Suprapubic skin (tissue), 4 donors: ENCODE results near the gene OR2D3. TPM values are rescaled to one million over a fixed set of nuclear protein-coding genes. Genes with fewer than 3 reads are reported as not detected.

Source experiments
- DNase-seq, 2 donors: peaks; one replicate each; pipeline ENCODE4 v3.0.0-alpha.2; 2019; ENCODE audit warnings: low spot score in 2 of 2
- H3K27ac ChIP-seq: fragments of 200-600 bp; sonication (generic); one replicate; pipeline ENCODE4 v1.5.1; 2019
- H3K27me3 ChIP-seq: fragments of 200-600 bp; sonication (generic); one replicate; pipeline ENCODE4 v1.5.1; 2019
- H3K36me3 ChIP-seq: fragments of 200-600 bp; sonication (generic); one replicate; pipeline ENCODE4 v1.5.1; 2019
- H3K4me1 ChIP-seq: fragments of 200-600 bp; sonication (generic); one replicate; pipeline ENCODE4 v1.5.1; 2019
- H3K4me3 ChIP-seq: fragments of 200-600 bp; sonication (generic); one replicate; pipeline ENCODE4 v1.5.1; 2019; ENCODE audit warnings: mild to moderate bottlenecking
- H3K9me3 ChIP-seq: fragments of 200-600 bp; sonication (generic); one replicate; pipeline ENCODE4 v1.5.1; 2019
- EP300 ChIP-seq: sonication (generic); formaldehyde crosslinking; IDR thresholded peaks from one replicate; pipeline ENCODE4 v1.6.1; 2017; ENCODE audit warnings: antibody characterized with exemption
- POLR2A ChIP-seq, 2 donors: fragments of 450-650 bp; IDR thresholded peaks; one replicate each; pipeline ENCODE4 v1.6.1; 2017; ENCODE audit warnings: antibody characterized with exemption in 2 of 2, mild to moderate bottlenecking in 2 of 2, moderate library complexity in 2 of 2
- POLR2AphosphoS5 ChIP-seq, 3 donors: sonication (generic); formaldehyde crosslinking; IDR thresholded peaks; one replicate each; pipeline ENCODE4 v1.6.1; 2017; ENCODE audit warnings: antibody characterized with exemption in 3 of 3
- WGBS: methylation state at CpG from one replicate; pipeline ENCODE4 v1.1.5; 2018; 5-methylcytosine and 5-hydroxymethylcytosine counted together
- total RNA-seq, 4 donors: library from RNA; depleted of rRNA; stranded (reverse); fragments of >200 nt; gene quantifications; one replicate each; pipeline ENCODE4 v1.1.0, GENCODE V29; 2016
- TF ChIP-seq, protein P1 (sequence below), 2 donors: fragments of 200-600 bp in 1 of 2; fragments of 450-650 bp in 1 of 2; sonication (generic) in 1 of 2; IDR thresholded peaks; one replicate each; pipeline ENCODE4 v1.5.1; 2016 to 2019; ENCODE audit warnings: antibody characterized with exemption in 2 of 2, mild to moderate bottlenecking in 1 of 2, moderate library complexity in 1 of 2

The OR2D3 gene, protein sequence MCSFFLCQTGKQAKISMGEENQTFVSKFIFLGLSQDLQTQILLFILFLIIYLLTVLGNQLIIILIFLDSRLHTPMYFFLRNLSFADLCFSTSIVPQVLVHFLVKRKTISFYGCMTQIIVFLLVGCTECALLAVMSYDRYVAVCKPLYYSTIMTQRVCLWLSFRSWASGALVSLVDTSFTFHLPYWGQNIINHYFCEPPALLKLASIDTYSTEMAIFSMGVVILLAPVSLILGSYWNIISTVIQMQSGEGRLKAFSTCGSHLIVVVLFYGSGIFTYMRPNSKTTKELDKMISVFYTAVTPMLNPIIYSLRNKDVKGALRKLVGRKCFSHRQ
- total RNA-seq, result not detected

DNA sequence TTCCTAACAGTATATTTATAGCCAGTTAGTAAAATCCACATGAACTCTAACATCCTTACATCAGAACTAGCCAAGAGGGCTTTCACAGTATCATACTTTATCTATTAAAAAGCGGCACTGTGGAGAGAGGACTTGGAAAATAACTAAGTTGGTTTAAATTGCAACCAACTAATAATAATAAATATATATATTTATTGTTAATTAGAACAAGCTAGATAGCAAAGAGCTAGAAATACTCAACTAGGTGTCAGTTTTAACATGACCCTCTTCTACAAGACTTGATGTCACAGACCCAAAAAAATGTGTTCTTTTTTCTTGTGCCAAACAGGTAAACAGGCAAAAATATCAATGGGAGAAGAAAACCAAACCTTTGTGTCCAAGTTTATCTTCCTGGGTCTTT, at the start of gene OR2D3:
OR2D3 (plus strand) TSS at position 301 of the 400 bp plus-strand sequence; CDS start at position 301, 0 bp downstream.
- 95% methylated on average over 1 of the region's 1 CpG for WGBS
- H3K4me1 ChIP-seq, result no peaks in the 10 kb centered on the region
- no peaks in the 10 kb centered on the region for H3K36me3 ChIP-seq
- H3K27ac ChIP-seq, result no peak within 1 kb of the TSS
- TF ChIP-seq POLR2A (IDR thresholded peaks at IDR 0.05) (no peak), EP300 (no peak)
- H3K27me3 ChIP-seq, result no peaks in the 10 kb centered on the region
- H3K4me3 ChIP-seq, result no peak within 1 kb of the TSS
- no peak for DNase-seq
- H3K9me3 ChIP-seq, result no peaks in the 10 kb centered on the region

DNA sequence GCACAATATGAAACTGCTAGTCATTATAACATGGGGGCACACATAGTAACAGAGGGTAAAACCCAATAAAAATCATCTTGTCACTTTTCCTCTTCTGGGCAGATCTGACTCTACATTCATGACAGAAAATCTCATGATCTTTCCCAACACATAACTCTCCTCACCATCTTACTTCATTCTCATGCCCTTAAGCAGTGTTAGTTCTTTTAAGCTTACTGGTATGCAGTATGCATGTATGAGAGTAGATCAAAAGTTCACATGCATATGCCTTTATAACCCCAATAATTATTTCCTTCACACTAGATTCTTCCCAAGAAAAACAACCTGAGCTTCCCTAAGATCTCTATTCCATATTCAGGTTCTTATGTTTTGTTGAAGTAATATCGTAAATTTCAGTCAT, 49.5 kb upstream of the OR2D3 start:
- no peak for DNase-seq
- Histone ChIP-seq H3K4me3 (no peak overlapping the region), H3K27me3 (no peaks in the 10 kb centered on the region), H3K27ac (no peak overlapping the region), H3K9me3 (no peaks in the 10 kb centered on the region), H3K36me3 (no peaks in the 10 kb centered on the region), H3K4me1 (no peaks in the 10 kb centered on the region)
- no peak for TF ChIP-seq POLR2AphosphoS5 (IDR thresholded peaks at IDR 0.05)
- no peak for TF ChIP-seq EP300
- TF ChIP-seq, protein P1, sequence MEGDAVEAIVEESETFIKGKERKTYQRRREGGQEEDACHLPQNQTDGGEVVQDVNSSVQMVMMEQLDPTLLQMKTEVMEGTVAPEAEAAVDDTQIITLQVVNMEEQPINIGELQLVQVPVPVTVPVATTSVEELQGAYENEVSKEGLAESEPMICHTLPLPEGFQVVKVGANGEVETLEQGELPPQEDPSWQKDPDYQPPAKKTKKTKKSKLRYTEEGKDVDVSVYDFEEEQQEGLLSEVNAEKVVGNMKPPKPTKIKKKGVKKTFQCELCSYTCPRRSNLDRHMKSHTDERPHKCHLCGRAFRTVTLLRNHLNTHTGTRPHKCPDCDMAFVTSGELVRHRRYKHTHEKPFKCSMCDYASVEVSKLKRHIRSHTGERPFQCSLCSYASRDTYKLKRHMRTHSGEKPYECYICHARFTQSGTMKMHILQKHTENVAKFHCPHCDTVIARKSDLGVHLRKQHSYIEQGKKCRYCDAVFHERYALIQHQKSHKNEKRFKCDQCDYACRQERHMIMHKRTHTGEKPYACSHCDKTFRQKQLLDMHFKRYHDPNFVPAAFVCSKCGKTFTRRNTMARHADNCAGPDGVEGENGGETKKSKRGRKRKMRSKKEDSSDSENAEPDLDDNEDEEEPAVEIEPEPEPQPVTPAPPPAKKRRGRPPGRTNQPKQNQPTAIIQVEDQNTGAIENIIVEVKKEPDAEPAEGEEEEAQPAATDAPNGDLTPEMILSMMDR (IDR thresholded peaks at IDR 0.05), result no peak
- no peak for TF ChIP-seq POLR2A (IDR thresholded peaks at IDR 0.05)
- 78% methylated on average over 1 of the region's 1 CpG for WGBS

DNA sequence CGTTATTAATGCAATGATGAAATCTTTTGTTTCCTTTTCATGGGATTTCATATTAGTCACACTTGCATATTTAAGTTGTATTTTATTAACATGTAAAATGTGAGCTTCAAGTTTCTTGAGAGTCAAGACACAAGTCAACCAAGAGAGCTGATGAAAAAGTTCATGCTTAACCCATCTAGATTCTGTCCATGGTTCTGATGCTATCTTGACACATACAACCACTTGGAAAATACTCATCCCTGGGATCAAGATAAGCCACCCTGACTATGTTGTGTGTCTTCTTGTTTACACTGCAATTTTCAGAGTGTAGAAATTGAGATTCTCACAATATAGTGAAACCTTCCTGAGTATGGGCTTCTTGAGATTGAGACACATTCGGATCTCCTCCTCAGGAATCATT, 45.0 kb upstream of the OR2D3 start:
- Histone ChIP-seq H3K27ac (no peak overlapping the region), H3K36me3 (no peaks in the 10 kb centered on the region), H3K4me3 (no peak overlapping the region), H3K27me3 (no peaks in the 10 kb centered on the region), H3K9me3 (no peaks in the 10 kb centered on the region), H3K4me1 (no peaks in the 10 kb centered on the region)
- WGBS, result 76% methylated on average over 2 of the region's 2 CpGs
- TF ChIP-seq EP300, result no peak
- TF ChIP-seq, protein P1 (IDR thresholded peaks at IDR 0.05), result no peak
- TF ChIP-seq POLR2A (IDR thresholded peaks at IDR 0.05), result no peak
- TF ChIP-seq POLR2AphosphoS5 (IDR thresholded peaks at IDR 0.05), result no peak
- no peak for DNase-seq

DNA sequence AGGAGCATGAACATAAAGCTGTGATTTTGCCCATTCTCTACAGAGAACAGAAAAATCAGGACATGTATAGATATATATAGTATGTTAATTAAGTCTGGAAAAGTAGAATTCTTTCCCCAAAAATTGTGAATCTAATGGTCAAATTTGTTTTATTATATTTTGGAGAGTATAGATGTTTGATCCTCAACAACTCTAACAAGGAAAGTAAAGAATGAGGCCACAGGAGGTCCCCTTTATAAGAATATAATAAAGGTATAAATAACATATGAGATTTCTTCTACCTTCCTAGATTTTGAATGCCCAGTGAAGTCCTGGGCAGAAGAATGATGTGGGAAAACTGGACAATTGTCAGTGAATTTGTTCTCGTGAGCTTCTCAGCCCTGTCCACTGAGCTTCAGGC, 44.5 kb upstream of the OR2D3 start, which contains the start of gene OR10A4:
OR10A4 (plus strand) TSS at position 301 of the 400 bp plus-strand sequence; CDS start at position 324, 23 bp downstream.
- H3K36me3 ChIP-seq, result no peaks in the 10 kb centered on the region
- H3K27me3 ChIP-seq, result no peaks in the 10 kb centered on the region
- H3K9me3 ChIP-seq, result no peaks in the 10 kb centered on the region
- no peak for TF ChIP-seq EP300
- TF ChIP-seq POLR2AphosphoS5 (IDR thresholded peaks at IDR 0.05), result no peak
- TF ChIP-seq, protein P1 (IDR thresholded peaks at IDR 0.05), result no peak
- TF ChIP-seq POLR2A (IDR thresholded peaks at IDR 0.05), result no peak
- no peaks in the 10 kb centered on the region for H3K4me1 ChIP-seq
- H3K27ac ChIP-seq, result no peak within 1 kb of the TSS
- no peak within 1 kb of the TSS for H3K4me3 ChIP-seq
- DNase-seq, result no peak
- 96% methylated on average over 1 of the region's 1 CpG for WGBS

DNA sequence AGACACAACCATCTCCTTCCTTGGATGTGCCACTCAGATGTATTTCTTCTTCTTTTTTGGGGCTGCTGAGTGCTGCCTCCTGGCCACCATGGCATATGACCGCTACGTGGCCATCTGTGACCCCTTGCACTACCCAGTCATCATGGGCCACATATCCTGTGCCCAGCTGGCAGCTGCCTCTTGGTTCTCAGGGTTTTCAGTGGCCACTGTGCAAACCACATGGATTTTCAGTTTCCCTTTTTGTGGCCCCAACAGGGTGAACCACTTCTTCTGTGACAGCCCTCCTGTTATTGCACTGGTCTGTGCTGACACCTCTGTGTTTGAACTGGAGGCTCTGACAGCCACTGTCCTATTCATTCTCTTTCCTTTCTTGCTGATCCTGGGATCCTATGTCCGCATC, 43.9 kb upstream of the OR2D3 start:
- H3K27me3 ChIP-seq, result no peaks in the 10 kb centered on the region
- DNase-seq, result no peak
- H3K4me1 ChIP-seq, result no peaks in the 10 kb centered on the region
- H3K9me3 ChIP-seq, result no peaks in the 10 kb centered on the region
- no peak overlapping the region for H3K4me3 ChIP-seq
- 88% methylated on average over 3 of the region's 3 CpGs for WGBS
- TF ChIP-seq, protein P1 (IDR thresholded peaks at IDR 0.05), result no peak
- no peak for TF ChIP-seq POLR2A (IDR thresholded peaks at IDR 0.05)
- no peak for TF ChIP-seq POLR2AphosphoS5 (IDR thresholded peaks at IDR 0.05)
- no peak for TF ChIP-seq EP300
- no peak overlapping the region for H3K27ac ChIP-seq
- no peaks in the 10 kb centered on the region for H3K36me3 ChIP-seq
